Fibroblast of the aortic adventitia (primary cell): ENCODE results near the gene DEFB131A. TPM values are rescaled to one million over a fixed set of nuclear protein-coding genes. Genes with fewer than 3 reads are reported as not detected.
"Not testable (repeated sequence)": the region's sequence is repeated elsewhere in the genome, so short reads cannot be mapped to it uniquely, and the experiment has no call there.

Experiments used
- DNase-seq: peaks from one replicate; pipeline ENCODE4 v3.0.0-alpha.2; 2010; ENCODE audit warnings: low read depth
- H3K4me3 ChIP-seq: 2 replicates; pipeline ENCODE4 v1.5.1; 2011; ENCODE audit warnings: low read depth, mild to moderate bottlenecking, control low read depth, low read length, moderate library complexity
- CTCF ChIP-seq: IDR thresholded peaks from 2 replicates; pipeline ENCODE4 v1.5.1; 2011; ENCODE audit warnings: mild to moderate bottlenecking, low read length, control low read depth, inconsistent platforms; ENCODE audit not compliant: insufficient read depth
- total RNA-seq: library from RNA; depleted of rRNA; stranded (reverse); fragments of >200 nt; gene quantifications from 2 replicates; pipeline ENCODE4 v1.2.3, GENCODE V29; 2012; ENCODE audit warnings: low replicate concordance

The DEFB131A gene
- total RNA-seq = not detected in 2 replicates

GRCh38 chr4:9444114-9444513 lies at the start of gene DEFB131A:
DEFB131A (plus strand) TSS chr4:9444414; CDS start chr4:9444534, 120 bp downstream.
- DNase-seq, H3K4me3 ChIP-seq: not testable (repeated sequence)

- not testable (repeated sequence) for H3K4me3 ChIP-seq
Measured at GRCh38 chr4:9405774-9406173, 38.4 kb upstream of the DEFB131A start.

GRCh38 chr4:9406491-9406890 lies 37.7 kb upstream of the DEFB131A start:
- DNase-seq, H3K4me3 ChIP-seq: not testable (repeated sequence)

More at GRCh38 chr4:9405774-9406173, 38.4 kb upstream of the DEFB131A start:
- not testable (repeated sequence) for DNase-seq

GRCh38 chr4:9409793-9410192 lies 34.4 kb upstream of the DEFB131A start:
- no peak for TF ChIP-seq CTCF
- H3K4me3 ChIP-seq = no peak overlapping the region
- no peak for DNase-seq

- not testable (repeated sequence) for DNase-seq
Measured at GRCh38 chr4:9421884-9422455, 22.2 kb upstream of the DEFB131A start.

GRCh38 chr4:9425916-9426315 lies 18.3 kb upstream of the DEFB131A start:
- DNase-seq, H3K4me3 ChIP-seq: not testable (repeated sequence)

More at GRCh38 chr4:9421884-9422455, 22.2 kb upstream of the DEFB131A start:
- not testable (repeated sequence) for H3K4me3 ChIP-seq

- not testable (repeated sequence) for DNase-seq, H3K4me3 ChIP-seq
Measured at GRCh38 chr4:9430061-9430460, 14.2 kb upstream of the DEFB131A start.

GRCh38 chr4:9433320-9433719 lies 10.9 kb upstream of the DEFB131A start:
- H3K4me3 ChIP-seq, DNase-seq: not testable (repeated sequence)

GRCh38 chr4:9436728-9437127 lies 7.5 kb upstream of the DEFB131A start:
- H3K4me3 ChIP-seq, DNase-seq: not testable (repeated sequence)

GRCh38 chr4:9442355-9442754 lies 1.9 kb upstream of the DEFB131A start:
- H3K4me3 ChIP-seq, DNase-seq: not testable (repeated sequence)

- DNase-seq, H3K4me3 ChIP-seq: not testable (repeated sequence)
Measured at GRCh38 chr4:9444681-9445080, 467 bp downstream of the DEFB131A start.

GRCh38 chr4:9452251-9452650 lies 8.0 kb downstream of the DEFB131A start:
- H3K4me3 ChIP-seq, DNase-seq: not testable (repeated sequence)

GRCh38 chr4:9454284-9454683 lies 10.1 kb downstream of the DEFB131A start:
- not testable (repeated sequence) for DNase-seq, H3K4me3 ChIP-seq

- not testable (repeated sequence) for DNase-seq, H3K4me3 ChIP-seq
Measured at GRCh38 chr4:9455046-9455445, 10.8 kb downstream of the DEFB131A start.

- DNase-seq, H3K4me3 ChIP-seq: not testable (repeated sequence)
Measured at GRCh38 chr4:9479466-9479865, 35.3 kb downstream of the DEFB131A start.

- not testable (repeated sequence) for H3K4me3 ChIP-seq, DNase-seq
Measured at GRCh38 chr4:9480066-9480465, 35.9 kb downstream of the DEFB131A start.

GRCh38 chr4:9482871-9483270 lies 38.7 kb downstream of the DEFB131A start:
- H3K4me3 ChIP-seq, DNase-seq: not testable (repeated sequence)

GRCh38 chr4:9483682-9484081 lies 39.5 kb downstream of the DEFB131A start:
- not testable (repeated sequence) for H3K4me3 ChIP-seq, DNase-seq

GRCh38 chr4:9486880-9487279 lies 42.7 kb downstream of the DEFB131A start:
- not testable (repeated sequence) for H3K4me3 ChIP-seq, DNase-seq
